ENCODE data around the gene STAU1. TPM values are rescaled to one million over a fixed set of nuclear protein-coding genes. Genes with fewer than 3 reads are reported as not detected.

Gene STAU1
- total RNA-seq, 4 donors from 2014 or later: 51.4 to 65.6 (median 58.7) TPM

DNA sequence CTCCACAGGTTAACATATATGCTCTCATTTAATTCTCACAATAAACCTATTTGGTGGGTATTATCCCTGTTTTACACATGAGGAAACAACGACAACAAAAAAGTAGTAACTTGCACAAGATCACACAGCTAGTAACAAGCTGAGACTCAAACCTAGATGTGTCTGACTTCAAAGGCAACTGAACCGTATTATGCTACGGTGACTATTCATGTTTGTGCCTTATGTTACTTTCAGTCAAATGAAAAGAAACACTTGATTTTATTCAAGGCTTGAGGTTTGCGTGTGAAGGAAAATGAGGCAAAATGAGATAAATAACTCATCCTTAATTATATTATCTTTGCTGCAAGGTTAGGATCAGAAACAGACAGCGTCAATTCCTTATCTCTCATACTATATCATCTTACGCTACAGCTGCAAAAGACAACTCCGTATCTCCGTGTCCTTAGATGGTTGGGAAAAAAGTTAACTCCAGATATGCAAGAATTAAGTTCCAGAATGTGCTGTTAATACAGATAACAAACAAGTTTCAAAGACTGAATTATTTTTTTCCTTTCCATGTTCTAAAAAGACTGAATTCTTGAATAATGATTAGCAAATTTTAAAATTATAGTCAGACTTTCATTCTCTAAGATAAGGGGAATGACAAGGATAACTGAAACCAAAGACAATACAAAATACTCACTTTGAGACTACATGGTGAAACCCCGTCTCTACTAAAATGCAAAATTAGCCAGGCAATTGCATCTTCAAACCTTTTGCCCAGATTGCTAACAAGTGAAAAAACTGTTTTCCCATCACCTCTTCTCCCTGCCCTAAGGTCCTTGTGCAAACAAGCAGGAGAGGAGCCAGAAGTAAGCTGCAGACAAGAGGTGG is 27.8 kb downstream of the STAU1 start:
- Histone ChIP-seq H3K9me3 (no peaks in the 10 kb centered on the region), H3K27ac (no peak overlapping the region), H3K4me1 (peaks cover 0 to 18% (median 0%) of the 10 kb centered on the region in 3 donors), H3K4me3 (no peak overlapping the region), H3K27me3 (no peaks in the 10 kb centered on the region), H3K36me3 (peaks cover 0 to 53% (median 8%) of the 10 kb centered on the region in 3 donors)
- 85 to 88% methylated on average over 9 of the region's 9 CpGs for WGBS, 2 donors
- intact Hi-C loops (cut with DNase I): no loop called here
- TF ChIP-seq, protein P1, sequence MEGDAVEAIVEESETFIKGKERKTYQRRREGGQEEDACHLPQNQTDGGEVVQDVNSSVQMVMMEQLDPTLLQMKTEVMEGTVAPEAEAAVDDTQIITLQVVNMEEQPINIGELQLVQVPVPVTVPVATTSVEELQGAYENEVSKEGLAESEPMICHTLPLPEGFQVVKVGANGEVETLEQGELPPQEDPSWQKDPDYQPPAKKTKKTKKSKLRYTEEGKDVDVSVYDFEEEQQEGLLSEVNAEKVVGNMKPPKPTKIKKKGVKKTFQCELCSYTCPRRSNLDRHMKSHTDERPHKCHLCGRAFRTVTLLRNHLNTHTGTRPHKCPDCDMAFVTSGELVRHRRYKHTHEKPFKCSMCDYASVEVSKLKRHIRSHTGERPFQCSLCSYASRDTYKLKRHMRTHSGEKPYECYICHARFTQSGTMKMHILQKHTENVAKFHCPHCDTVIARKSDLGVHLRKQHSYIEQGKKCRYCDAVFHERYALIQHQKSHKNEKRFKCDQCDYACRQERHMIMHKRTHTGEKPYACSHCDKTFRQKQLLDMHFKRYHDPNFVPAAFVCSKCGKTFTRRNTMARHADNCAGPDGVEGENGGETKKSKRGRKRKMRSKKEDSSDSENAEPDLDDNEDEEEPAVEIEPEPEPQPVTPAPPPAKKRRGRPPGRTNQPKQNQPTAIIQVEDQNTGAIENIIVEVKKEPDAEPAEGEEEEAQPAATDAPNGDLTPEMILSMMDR (IDR thresholded peaks at IDR 0.05): no peak
- TF ChIP-seq POLR2A (IDR thresholded peaks at IDR 0.05): no peak
- no peak for DNase-seq

DNA sequence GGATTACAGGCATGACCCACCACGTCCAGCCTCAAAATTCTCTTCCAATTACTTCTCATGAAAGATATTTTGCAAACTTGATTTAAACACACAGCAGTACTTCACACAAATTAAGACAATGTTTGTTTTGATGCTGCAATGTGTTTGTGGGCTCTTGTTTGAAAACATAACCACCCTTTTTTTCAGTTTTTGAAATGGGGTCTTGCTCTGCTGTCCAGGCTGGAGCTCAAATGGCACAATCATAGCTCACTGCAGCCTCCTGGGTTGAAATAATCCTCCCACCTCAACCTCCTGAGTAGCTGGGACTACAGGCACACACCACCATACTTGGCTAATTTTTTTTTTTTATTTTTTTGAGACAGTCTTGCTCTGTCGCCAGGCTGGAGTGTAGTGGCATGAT is 31.0 kb downstream of the STAU1 start:
- TF ChIP-seq POLR2A (IDR thresholded peaks at IDR 0.05): no peak
- TF ChIP-seq, protein P1 (IDR thresholded peaks at IDR 0.05): no peak
- intact Hi-C loops (cut with DNase I): no loop called here
- Histone ChIP-seq H3K4me3 (no peak overlapping the region), H3K9me3 (no peaks in the 10 kb centered on the region), H3K36me3 (peaks cover 0 to 59% (median 8%) of the 10 kb centered on the region in 3 donors), H3K27me3 (no peaks in the 10 kb centered on the region), H3K4me1 (peaks cover 0 to 12% (median 0%) of the 10 kb centered on the region in 3 donors), H3K27ac (no peak overlapping the region)
- DNase-seq: no peak
- WGBS, 2 donors: 94 to 100% methylated on average over 2 of the region's 2 CpGs

DNA sequence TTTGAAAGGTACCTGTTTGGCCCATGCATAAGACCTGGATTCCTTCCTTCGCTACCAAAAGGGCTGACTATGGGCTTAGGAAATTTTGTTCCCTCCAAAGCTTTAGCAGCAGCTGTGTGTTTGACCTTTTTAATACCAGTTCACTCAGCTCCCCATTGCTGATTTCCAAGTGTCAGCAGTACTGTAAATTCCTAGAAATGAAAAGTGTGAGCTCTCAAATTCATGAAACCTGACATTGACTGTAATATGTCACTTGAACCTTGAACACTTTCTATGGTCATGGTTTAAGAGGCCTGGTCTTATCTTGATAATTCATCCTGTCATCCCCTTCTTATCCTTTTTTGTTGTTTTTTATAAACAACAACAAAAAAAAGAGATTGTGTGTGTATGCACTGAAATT is 31.7 kb downstream of the STAU1 start:
- Histone ChIP-seq H3K9me3 (no peaks in the 10 kb centered on the region), H3K27me3 (no peaks in the 10 kb centered on the region), H3K36me3 (peaks cover 2 to 66% (median 8%) of the 10 kb centered on the region in 3 donors), H3K4me1 (peaks cover 0 to 6% (median 0%) of the 10 kb centered on the region in 3 donors), H3K4me3 (no peak overlapping the region), H3K27ac (no peak overlapping the region)
- intact Hi-C loops (cut with DNase I): no loop called here
- WGBS, 2 donors: 86 to 94% methylated on average over 1 of the region's 1 CpG
- TF ChIP-seq, protein P1 (IDR thresholded peaks at IDR 0.05): no peak
- DNase-seq: no peak

DNA sequence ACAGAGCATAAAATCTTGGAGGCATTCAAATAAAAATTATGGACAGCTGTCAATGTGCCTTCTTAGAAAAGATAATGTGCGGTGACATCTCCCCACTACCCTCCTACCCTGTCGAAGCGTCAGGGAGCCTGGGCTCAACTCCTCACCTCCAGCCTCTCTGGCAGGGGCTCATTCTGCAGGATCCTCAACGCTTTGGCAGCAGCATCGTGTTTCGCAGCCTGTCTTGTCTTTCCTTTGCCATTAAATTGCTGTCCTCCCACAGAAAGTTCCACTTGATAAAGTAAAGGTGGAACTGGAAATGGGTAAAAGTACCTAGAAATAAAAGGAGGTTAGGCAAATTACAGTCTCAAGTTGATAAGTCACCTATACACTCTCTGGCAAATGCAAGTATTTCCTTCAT is 36.7 kb downstream of the STAU1 start:
- Histone ChIP-seq H3K27me3 (no peaks in the 10 kb centered on the region), H3K9me3 (no peaks in the 10 kb centered on the region), H3K4me1 (no peaks in the 10 kb centered on the region), H3K27ac (no peak overlapping the region), H3K4me3 (no peak overlapping the region), H3K36me3 (peaks cover 5 to 89% (median 9%) of the 10 kb centered on the region in 3 donors)
- WGBS, 2 donors: 81 to 97% methylated on average over 6 of the region's 6 CpGs
- no peak for DNase-seq
- intact Hi-C loops (cut with DNase I): no loop called here
- TF ChIP-seq, protein P1 (IDR thresholded peaks at IDR 0.05): no peak
- TF ChIP-seq POLR2A (IDR thresholded peaks at IDR 0.05): no peak

DNA sequence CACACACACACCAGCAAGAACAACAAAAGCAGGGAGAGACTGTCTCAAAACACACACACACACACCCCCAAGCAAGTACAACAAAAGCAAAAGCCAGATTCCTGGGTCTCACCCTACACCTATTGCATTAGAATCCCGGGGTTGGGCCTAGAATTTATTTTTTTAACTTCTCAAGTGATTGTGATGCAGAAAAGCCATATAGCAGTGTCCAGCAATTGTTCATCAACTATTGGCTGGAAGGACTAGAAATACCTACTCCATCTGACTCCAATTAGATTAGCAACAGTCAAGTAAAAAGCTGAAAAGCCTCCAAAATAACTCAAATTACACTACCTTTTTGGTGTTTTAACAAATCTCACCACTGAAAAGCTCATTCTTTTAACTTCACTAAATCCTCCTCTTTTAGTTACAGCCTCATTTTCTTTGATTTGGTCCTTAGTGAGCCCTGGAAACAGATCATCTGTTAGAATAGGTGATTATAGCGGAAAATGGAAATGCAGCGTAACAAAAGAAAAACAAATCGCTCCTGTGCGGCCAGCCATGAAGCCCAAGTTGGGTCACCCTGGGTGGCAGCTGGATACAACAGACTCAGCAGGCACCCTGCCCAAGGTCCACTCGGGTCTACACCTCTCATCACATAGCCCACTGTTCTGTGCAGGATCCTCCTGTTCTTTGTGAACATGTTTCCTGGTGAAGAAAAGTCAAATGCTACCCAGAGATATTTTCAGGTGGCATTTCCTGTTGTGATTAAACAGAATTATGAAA is 38.7 kb downstream of the STAU1 start:
- TF ChIP-seq, protein P1 (IDR thresholded peaks at IDR 0.05): no peak
- no peak for TF ChIP-seq POLR2A (IDR thresholded peaks at IDR 0.05)
- no peaks in the 10 kb centered on the region for H3K27me3 ChIP-seq
- no peak overlapping the region for H3K4me3 ChIP-seq
- intact Hi-C loops (cut with DNase I): no loop called here
- 89 to 91% methylated on average over 6 of the region's 6 CpGs for WGBS, 2 donors
- H3K9me3 ChIP-seq: no peaks in the 10 kb centered on the region
- no peak for DNase-seq
- no peak overlapping the region for H3K27ac ChIP-seq
- H3K36me3 ChIP-seq: peaks cover 5 to 97% (median 9%) of the 10 kb centered on the region in 3 donors
- H3K4me1 ChIP-seq: no peaks in the 10 kb centered on the region
